ENCODE measurements around the gene NOTO. TPM values are rescaled to one million over a fixed set of nuclear protein-coding genes. Genes with fewer than 3 reads are reported as not detected.

NOTO gene
- total and polyA plus RNA-seq, 2 donors (not counting 1 experiment from before 2014, with no cell fraction given), result not detected

DNA sequence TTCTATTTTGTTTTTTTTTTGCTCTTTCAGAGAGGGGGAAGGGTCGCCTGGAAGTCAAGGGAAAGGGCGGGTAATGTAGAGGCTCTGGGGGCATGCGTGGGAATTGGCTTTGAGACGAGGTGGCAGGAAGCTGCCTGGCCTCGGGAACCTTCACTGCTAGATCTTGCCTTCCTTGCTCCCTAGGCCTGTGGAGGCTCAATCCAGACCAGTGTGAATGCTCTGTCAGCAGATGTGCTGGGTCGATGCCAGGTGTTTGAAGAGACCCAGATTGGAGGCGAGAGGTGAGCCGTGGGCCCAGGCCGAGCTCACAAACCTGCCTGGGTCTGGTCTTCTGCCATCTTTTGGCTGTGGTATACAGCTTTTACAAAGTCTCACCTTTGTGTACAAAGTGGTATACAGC lies 47.3 kb downstream of the NOTO start:
- H2AFZ ChIP-seq (ENCODE audit: insufficient read depth, low read depth, low read length, poor library complexity, severe bottlenecking), result no peak overlapping the region
- no peak for ATAC-seq (ENCODE audit: low read depth)
- intact Hi-C loops (cut with micrococcal nuclease), result no loop called here
- TF ChIP-seq EZH2 (IDR thresholded peaks at IDR 0.05; ENCODE audit: borderline replicate concordance, insufficient read depth, low read depth, low read length, poor library complexity, severe bottlenecking), result no peak
- TF ChIP-seq, protein P1, sequence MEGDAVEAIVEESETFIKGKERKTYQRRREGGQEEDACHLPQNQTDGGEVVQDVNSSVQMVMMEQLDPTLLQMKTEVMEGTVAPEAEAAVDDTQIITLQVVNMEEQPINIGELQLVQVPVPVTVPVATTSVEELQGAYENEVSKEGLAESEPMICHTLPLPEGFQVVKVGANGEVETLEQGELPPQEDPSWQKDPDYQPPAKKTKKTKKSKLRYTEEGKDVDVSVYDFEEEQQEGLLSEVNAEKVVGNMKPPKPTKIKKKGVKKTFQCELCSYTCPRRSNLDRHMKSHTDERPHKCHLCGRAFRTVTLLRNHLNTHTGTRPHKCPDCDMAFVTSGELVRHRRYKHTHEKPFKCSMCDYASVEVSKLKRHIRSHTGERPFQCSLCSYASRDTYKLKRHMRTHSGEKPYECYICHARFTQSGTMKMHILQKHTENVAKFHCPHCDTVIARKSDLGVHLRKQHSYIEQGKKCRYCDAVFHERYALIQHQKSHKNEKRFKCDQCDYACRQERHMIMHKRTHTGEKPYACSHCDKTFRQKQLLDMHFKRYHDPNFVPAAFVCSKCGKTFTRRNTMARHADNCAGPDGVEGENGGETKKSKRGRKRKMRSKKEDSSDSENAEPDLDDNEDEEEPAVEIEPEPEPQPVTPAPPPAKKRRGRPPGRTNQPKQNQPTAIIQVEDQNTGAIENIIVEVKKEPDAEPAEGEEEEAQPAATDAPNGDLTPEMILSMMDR (IDR thresholded peaks at IDR 0.05), result no peak
- peaks cover 7 to 86% of the 10 kb centered on the region in 2 experiments for H3K36me3 ChIP-seq (replicated peaks in 1 of 2; ENCODE audit: control extremely low read depth in 1 of 2, control insufficient read depth in 1 of 2, extremely low read depth in 1 of 2, insufficient read depth in 2 of 2, low read length in 1 of 2)
- no peak overlapping the region for H3K27ac ChIP-seq (ENCODE audit: low read length in 2 of 2)
- H4K20me1 ChIP-seq (ENCODE audit: control insufficient read depth, insufficient read depth, low read length, poor library complexity, severe bottlenecking), result peaks cover 34% of the 10 kb centered on the region
- H3K79me2 ChIP-seq (ENCODE audit: control insufficient read depth, insufficient read depth, low read length), result no peaks in the 10 kb centered on the region
- over 99% methylated on average over 9 of the region's 9 CpGs for WGBS (ENCODE audit: insufficient coverage)
- no peaks in the 10 kb centered on the region for H3K4me1 ChIP-seq (ENCODE audit: control insufficient read depth in 2 of 2, insufficient read depth in 2 of 2, low read length in 2 of 2)
- Mint-ChIP-seq H3K9me3 (ENCODE audit: insufficient read depth) (no peaks in the 10 kb centered on the region), H3K27me3 (no peaks in the 10 kb centered on the region), H3K4me3 (no peak overlapping the region), H3K4me1 (no peaks in the 10 kb centered on the region), H3K27ac (no peak overlapping the region)
- POLR2A ChIA-PET, result no interaction called here
- no peak for DNase-seq
- H3K9me3 ChIP-seq (ENCODE audit: control extremely low read depth in 1 of 3, control insufficient read depth in 2 of 3, insufficient read depth in 1 of 3, low read length in 2 of 3), result no peaks in the 10 kb centered on the region
- H3K27me3 ChIP-seq (replicated peaks in 1 of 4; ENCODE audit: control extremely low read depth in 1 of 4, control insufficient read depth in 3 of 4, insufficient read depth in 4 of 4, low read length in 3 of 4), result no peaks in the 10 kb centered on the region
- CTCF ChIA-PET, result interaction anchor here (1.0 kb wide), 1 partner anchor 16 kb away, joined by 3 read pairs; the partner anchor contains the start of gene CCT7
- H3K9ac ChIP-seq (ENCODE audit: low read length), result no peak overlapping the region
- no peak overlapping the region for H3K4me3 ChIP-seq (ENCODE audit: control extremely low read depth in 1 of 5, extremely low read depth in 1 of 5, insufficient read depth in 1 of 5, low read depth in 2 of 5, low read length in 4 of 5)
- H3K4me2 ChIP-seq (replicated peaks; ENCODE audit: low read depth, low read length, poor library complexity, severe bottlenecking), result no peak overlapping the region

DNA sequence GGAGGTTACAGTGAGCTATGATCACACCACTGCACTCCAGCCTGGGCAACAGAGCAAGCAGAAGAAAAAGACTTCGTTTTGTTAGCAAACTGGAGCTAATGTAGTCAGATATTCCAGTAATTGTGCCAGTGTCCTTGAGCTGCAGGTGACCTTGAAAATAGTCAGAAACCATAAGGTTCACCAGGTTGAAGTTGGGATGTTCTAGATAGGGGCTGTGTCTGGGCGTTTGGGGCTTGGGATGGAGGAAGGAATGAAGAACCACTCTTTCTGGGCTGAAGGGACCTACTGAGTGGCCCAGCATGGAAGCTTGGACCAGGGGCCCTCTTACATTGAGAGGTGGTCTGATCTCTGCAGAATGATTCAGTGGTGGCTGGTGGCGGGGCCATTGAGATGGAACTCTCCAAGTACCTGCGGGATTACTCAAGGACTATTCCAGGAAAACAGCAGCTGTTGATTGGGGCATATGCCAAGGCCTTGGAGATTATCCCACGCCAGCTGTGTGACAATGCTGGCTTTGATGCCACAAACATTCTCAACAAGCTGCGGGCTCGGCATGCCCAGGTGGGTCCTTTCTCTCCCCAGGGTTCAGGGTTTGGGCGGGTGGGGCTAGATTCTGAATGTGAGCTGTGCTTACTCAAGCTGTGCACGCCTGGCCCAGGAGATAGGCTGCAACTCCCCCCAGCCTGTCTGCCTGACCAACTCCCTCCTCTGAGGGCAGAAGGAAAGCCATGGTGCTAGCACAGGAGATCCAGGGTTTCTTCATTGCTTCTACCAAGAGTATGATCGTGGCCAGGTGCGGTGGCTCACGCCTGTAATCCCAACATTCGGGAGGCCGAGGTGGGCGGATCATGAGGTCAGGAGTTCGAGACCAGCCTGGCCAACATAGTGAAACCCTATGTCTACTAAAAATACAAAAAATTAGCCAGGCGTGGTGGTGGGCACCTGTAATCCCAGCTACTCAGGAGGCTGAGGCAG lies 48.8 kb downstream of the NOTO start:
- H3K4me2 ChIP-seq (replicated peaks; ENCODE audit: low read depth, low read length, poor library complexity, severe bottlenecking), result no peak overlapping the region
- H3K27me3 ChIP-seq (replicated peaks in 1 of 4; ENCODE audit: control extremely low read depth in 1 of 4, control insufficient read depth in 3 of 4, insufficient read depth in 4 of 4, low read length in 3 of 4), result no peaks in the 10 kb centered on the region
- ATAC-seq (ENCODE audit: low read depth) (no peak), DNase-seq (no peak)
- H3K4me3 ChIP-seq (ENCODE audit: control extremely low read depth in 1 of 5, extremely low read depth in 1 of 5, insufficient read depth in 1 of 5, low read depth in 2 of 5, low read length in 4 of 5), result no peak overlapping the region
- no peak overlapping the region for H3K9ac ChIP-seq (ENCODE audit: low read length)
- peaks cover 7 to 71% of the 10 kb centered on the region in 2 experiments for H3K36me3 ChIP-seq (replicated peaks in 1 of 2; ENCODE audit: control extremely low read depth in 1 of 2, control insufficient read depth in 1 of 2, extremely low read depth in 1 of 2, insufficient read depth in 2 of 2, low read length in 1 of 2)
- no peak overlapping the region for H2AFZ ChIP-seq (ENCODE audit: insufficient read depth, low read depth, low read length, poor library complexity, severe bottlenecking)
- Mint-ChIP-seq H3K4me1 (no peaks in the 10 kb centered on the region), H3K27me3 (no peaks in the 10 kb centered on the region), H3K9me3 (ENCODE audit: insufficient read depth) (no peaks in the 10 kb centered on the region), H3K27ac (no peak overlapping the region), H3K4me3 (no peak overlapping the region)
- TF ChIP-seq, protein P1 (IDR thresholded peaks at IDR 0.05), result no peak
- TF ChIP-seq EZH2 (IDR thresholded peaks at IDR 0.05; ENCODE audit: borderline replicate concordance, insufficient read depth, low read depth, low read length, poor library complexity, severe bottlenecking), result no peak
- H4K20me1 ChIP-seq (ENCODE audit: control insufficient read depth, insufficient read depth, low read length, poor library complexity, severe bottlenecking), result peaks cover 20% of the 10 kb centered on the region
- no peaks in the 10 kb centered on the region for H3K9me3 ChIP-seq (ENCODE audit: control extremely low read depth in 1 of 3, control insufficient read depth in 2 of 3, insufficient read depth in 1 of 3, low read length in 2 of 3)
- 94% methylated on average over 12 of the region's 17 CpGs for WGBS (ENCODE audit: insufficient coverage)
- POLR2A ChIA-PET, result no interaction called here
- intact Hi-C loops (cut with micrococcal nuclease), result no loop called here
- CTCF ChIA-PET, result interaction anchor here (1.0 to 1.4 kb wide), 2 partner anchors 12 to 17 kb away, joined by 3 read pairs; partner anchors contain the start of gene CCT7
- H3K4me1 ChIP-seq (ENCODE audit: control insufficient read depth in 2 of 2, insufficient read depth in 2 of 2, low read length in 2 of 2), result no peaks in the 10 kb centered on the region
- no peak overlapping the region for H3K27ac ChIP-seq (ENCODE audit: low read length in 2 of 2)
- no peaks in the 10 kb centered on the region for H3K79me2 ChIP-seq (ENCODE audit: control insufficient read depth, insufficient read depth, low read length)

Measured in B cell (primary cell).